Activated naive CD8-positive, alpha-beta T cell treated with anti-CD3 and anti-CD28 coated beads for 36 hours (primary cell): ENCODE results near the gene LGI4. TPM values are rescaled to one million over a fixed set of nuclear protein-coding genes. Genes with fewer than 3 reads are reported as not detected.

Experiments
- DNase-seq: peaks from one replicate; pipeline ENCODE4 v3.0.0; 2021
- H3K27ac Mint-ChIP-seq: one replicate; pipeline ENCODE4 v1.8.0; 2022; ENCODE audit warnings: mild to moderate bottlenecking, moderate library complexity, mixed read lengths
- H3K27me3 Mint-ChIP-seq: one replicate; pipeline ENCODE4 v1.8.0; 2022; ENCODE audit warnings: mild to moderate bottlenecking, mixed read lengths
- H3K36me3 Mint-ChIP-seq: one replicate; pipeline ENCODE4 v1.8.0; 2021; ENCODE audit warnings: mild to moderate bottlenecking, mixed read lengths
- H3K4me1 Mint-ChIP-seq: one replicate; pipeline ENCODE4 v1.8.0; 2021; ENCODE audit warnings: mixed read lengths
- H3K4me3 Mint-ChIP-seq: one replicate; pipeline ENCODE4 v1.8.0; 2022; ENCODE audit warnings: mild to moderate bottlenecking, moderate library complexity, mixed read lengths
- H3K9me3 Mint-ChIP-seq: one replicate; pipeline ENCODE4 v1.8.0; 2022; ENCODE audit warnings: mixed read lengths
- total RNA-seq, 2 experiments: library from RNA; stranded (reverse); gene quantifications; one replicate each; pipeline ENCODE4 v1.2.3, GENCODE V29; 2021

The LGI4 gene
- total RNA-seq, 2 experiments from 2014 or later = not detected

- Mint-ChIP-seq H3K27me3 (no peaks in the 10 kb centered on the region), H3K9me3 (no peaks in the 10 kb centered on the region), H3K4me3 (no peak overlapping the region), H3K4me1 (no peaks in the 10 kb centered on the region), H3K36me3 (no peaks in the 10 kb centered on the region), H3K27ac (no peak overlapping the region)
- DNase-seq = no peak
These were observed 34.0 kb downstream of the LGI4 start for GRCh38 chr19:35100588-35101533.

GRCh38 chr19:35099897-35100275 is 35.0 kb downstream of the LGI4 start:
- no peaks in the 10 kb centered on the region for H3K36me3 Mint-ChIP-seq
- no peaks in the 10 kb centered on the region for H3K9me3 Mint-ChIP-seq

GRCh38 chr19:35099155-35099896 is 35.5 kb downstream of the LGI4 start:
- H3K36me3 Mint-ChIP-seq = no peaks in the 10 kb centered on the region
- H3K4me3 Mint-ChIP-seq = no peak overlapping the region
- no peak overlapping the region for H3K27ac Mint-ChIP-seq
- no peaks in the 10 kb centered on the region for H3K27me3 Mint-ChIP-seq
- H3K4me1 Mint-ChIP-seq = no peaks in the 10 kb centered on the region
- H3K9me3 Mint-ChIP-seq = no peaks in the 10 kb centered on the region
- no peak for DNase-seq

More at GRCh38 chr19:35099897-35100275, 35.0 kb downstream of the LGI4 start:
- Mint-ChIP-seq H3K4me1 (no peaks in the 10 kb centered on the region), H3K4me3 (no peak overlapping the region), H3K27ac (no peak overlapping the region), H3K27me3 (no peaks in the 10 kb centered on the region)
- DNase-seq = no peak

DNA sequence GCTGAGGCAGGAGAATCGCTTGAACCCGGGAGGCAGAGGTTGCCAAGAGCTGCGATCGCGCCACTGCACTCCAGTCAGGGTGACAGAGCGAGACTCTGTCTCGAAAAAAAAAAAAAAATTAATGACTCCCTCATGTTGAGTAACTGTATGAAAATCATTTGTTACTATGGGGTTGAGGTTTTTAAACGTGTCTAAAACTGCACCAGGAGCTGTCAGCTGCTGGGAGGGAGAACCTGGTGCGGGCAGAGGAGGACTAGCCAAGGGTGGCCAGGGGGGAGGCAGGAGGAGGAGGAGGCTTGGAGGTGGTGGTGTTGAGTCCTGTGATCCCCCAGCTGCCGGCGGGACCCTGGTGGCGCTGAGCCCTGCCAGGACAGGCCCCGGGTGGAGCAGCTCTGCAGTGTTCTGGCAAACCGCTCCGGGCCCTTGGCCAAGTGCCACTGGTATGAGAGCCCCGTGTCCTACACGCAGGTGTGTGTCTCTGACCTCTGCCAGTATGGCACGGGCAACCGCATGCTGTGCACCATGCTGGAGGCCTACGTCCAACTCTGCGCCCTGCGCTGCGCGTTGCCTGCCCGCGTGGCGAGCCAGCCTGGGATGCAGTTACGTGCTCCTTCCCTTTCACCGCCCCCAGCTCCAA is 36.3 kb downstream of the LGI4 start:
- Mint-ChIP-seq H3K9me3 (no peaks in the 10 kb centered on the region), H3K27me3 (no peaks in the 10 kb centered on the region), H3K36me3 (no peaks in the 10 kb centered on the region), H3K4me3 (no peak overlapping the region), H3K27ac (no peak overlapping the region), H3K4me1 (no peaks in the 10 kb centered on the region)
- DNase-seq = no peak

DNA sequence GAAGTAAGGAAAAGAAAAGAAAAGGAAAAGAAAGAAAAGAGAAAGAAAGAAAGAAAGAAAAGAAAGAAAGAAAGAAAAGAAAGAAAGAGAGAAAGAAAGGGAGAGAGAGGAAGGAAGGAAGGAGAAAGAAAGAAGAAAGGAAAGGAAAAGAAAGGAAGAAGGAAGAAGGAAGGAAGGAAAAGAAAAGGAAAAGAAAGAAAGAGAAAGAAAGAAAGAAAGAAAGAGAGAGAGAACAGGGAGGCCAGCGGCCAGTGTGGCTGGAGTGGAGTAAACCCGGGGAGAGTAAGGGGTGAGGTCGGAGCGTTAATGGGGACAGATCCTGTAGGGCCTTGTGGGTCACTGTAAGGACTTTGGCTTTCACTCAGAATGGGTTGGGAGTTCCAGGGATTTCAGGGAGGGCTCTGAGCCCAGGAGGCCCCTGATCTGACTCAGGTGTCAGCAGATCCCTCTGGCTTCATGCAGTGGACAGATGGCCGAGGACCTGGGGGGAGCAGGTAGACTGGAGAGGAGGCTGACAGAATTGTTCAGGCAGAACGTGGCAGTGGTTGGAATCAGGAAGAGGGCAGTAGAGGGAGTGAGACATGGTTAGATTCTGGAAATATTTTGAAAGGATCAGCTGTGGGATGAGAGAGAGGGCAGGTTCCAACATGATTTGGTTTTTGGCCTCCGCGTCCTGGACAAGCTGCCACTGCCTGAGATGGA is 39.0 kb downstream of the LGI4 start:
- no peak for DNase-seq
- H3K27ac Mint-ChIP-seq = no peak overlapping the region

DNA sequence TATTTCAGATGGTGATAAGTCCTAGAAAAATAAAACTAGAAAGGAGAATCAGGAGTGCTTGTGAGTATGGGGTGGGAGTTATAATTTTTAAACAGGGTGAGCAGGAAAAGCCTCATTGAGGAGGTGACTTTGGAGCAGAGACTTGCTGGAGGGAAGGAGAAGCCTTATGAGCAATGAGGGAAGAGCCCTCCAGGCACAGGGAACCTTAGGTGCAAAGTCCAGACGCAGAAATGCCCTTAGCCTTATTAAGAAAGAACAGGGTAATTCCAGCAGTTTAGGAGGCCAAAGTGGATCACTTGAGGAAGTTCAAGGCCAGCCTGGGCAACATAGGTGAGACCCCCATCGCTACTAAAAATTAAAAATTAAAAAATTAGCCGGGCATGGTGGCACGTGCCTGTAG is 40.2 kb downstream of the LGI4 start:
- Mint-ChIP-seq H3K4me1 (peaks cover 2% of the 10 kb centered on the region), H3K36me3 (no peaks in the 10 kb centered on the region), H3K4me3 (no peak overlapping the region), H3K27ac (no peak overlapping the region), H3K27me3 (peaks cover 12% of the 10 kb centered on the region), H3K9me3 (no peaks in the 10 kb centered on the region)
- DNase-seq = no peak

More for the DNA sequence above, 39.0 kb downstream of the LGI4 start:
- Mint-ChIP-seq H3K36me3 (no peaks in the 10 kb centered on the region), H3K9me3 (no peaks in the 10 kb centered on the region), H3K4me3 (no peak overlapping the region), H3K27me3 (peaks cover 3% of the 10 kb centered on the region), H3K4me1 (no peaks in the 10 kb centered on the region)

- Mint-ChIP-seq H3K4me1 (peaks cover 2% of the 10 kb centered on the region), H3K27ac (no peak overlapping the region), H3K4me3 (no peak overlapping the region), H3K36me3 (no peaks in the 10 kb centered on the region), H3K9me3 (no peaks in the 10 kb centered on the region), H3K27me3 (peaks cover 12% of the 10 kb centered on the region)
- no peak for DNase-seq
These were observed 40.8 kb downstream of the LGI4 start for GRCh38 chr19:35093941-35094647.

DNA sequence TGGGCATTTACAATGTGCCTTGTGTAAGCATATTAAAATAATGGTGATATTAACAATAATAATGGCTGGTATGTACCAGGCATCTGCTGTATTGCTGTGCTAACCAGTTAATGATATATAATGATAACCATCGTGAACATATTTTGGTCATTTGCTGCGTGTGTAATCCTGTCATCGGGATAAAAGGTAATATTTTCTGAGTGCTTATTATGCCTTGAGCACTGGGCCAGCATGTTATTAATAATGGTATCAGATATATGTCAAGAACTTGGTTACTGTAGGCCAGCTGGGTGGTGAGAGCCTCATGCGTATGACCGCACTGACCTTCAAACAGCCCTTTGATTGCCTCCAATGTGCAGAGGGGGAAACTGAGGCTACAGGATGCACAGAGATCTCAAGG is 41.4 kb downstream of the LGI4 start:
- no peak overlapping the region for H3K4me3 Mint-ChIP-seq
- H3K9me3 Mint-ChIP-seq = no peaks in the 10 kb centered on the region
- H3K4me1 Mint-ChIP-seq = peaks cover 2% of the 10 kb centered on the region
- peaks cover 12% of the 10 kb centered on the region for H3K27me3 Mint-ChIP-seq
- DNase-seq = no peak
- H3K36me3 Mint-ChIP-seq = no peaks in the 10 kb centered on the region
- H3K27ac Mint-ChIP-seq = no peak overlapping the region

- no peaks in the 10 kb centered on the region for H3K9me3 Mint-ChIP-seq
- no peaks in the 10 kb centered on the region for H3K36me3 Mint-ChIP-seq
- DNase-seq = peak; percentile 15
- H3K27ac Mint-ChIP-seq = no peak overlapping the region
- H3K27me3 Mint-ChIP-seq = peaks cover 12% of the 10 kb centered on the region
- no peak overlapping the region for H3K4me3 Mint-ChIP-seq
- H3K4me1 Mint-ChIP-seq = peaks cover 3% of the 10 kb centered on the region
These were observed 44.2 kb downstream of the LGI4 start for GRCh38 chr19:35090506-35091214.

GRCh38 chr19:35090160-35090505 is 44.7 kb downstream of the LGI4 start:
- DNase-seq = no peak
- Mint-ChIP-seq H3K9me3 (no peaks in the 10 kb centered on the region), H3K36me3 (no peaks in the 10 kb centered on the region)

DNA sequence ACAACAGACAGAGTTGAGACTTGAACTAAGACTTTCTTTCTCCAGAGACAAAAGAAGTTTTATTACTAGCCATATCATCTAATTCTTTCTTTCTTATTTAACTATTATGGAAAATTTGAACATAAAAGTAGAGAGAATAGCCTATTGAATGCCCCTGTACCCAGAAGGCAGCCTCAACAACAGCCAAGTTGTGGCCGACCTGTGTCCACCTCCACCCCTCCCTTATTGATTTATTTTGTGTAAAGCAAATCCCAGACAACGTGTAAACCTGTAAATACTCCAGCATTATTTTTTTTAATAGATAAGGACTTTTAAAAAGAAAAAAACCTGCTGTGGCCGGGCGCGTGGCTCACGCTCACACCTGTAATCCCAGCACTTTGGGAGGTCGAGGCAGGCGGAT is 45.3 kb downstream of the LGI4 start:
- no peak overlapping the region for H3K27ac Mint-ChIP-seq
- no peaks in the 10 kb centered on the region for H3K9me3 Mint-ChIP-seq
- no peaks in the 10 kb centered on the region for H3K36me3 Mint-ChIP-seq
- DNase-seq = no peak
- peaks cover 6% of the 10 kb centered on the region for H3K4me1 Mint-ChIP-seq
- H3K4me3 Mint-ChIP-seq = no peak overlapping the region
- H3K27me3 Mint-ChIP-seq = peaks cover 12% of the 10 kb centered on the region

More at GRCh38 chr19:35090160-35090505, 44.7 kb downstream of the LGI4 start:
- Mint-ChIP-seq H3K4me1 (peaks cover 6% of the 10 kb centered on the region), H3K27me3 (peaks cover 12% of the 10 kb centered on the region), H3K27ac (no peak overlapping the region), H3K4me3 (no peak overlapping the region)

- no peaks in the 10 kb centered on the region for H3K9me3 Mint-ChIP-seq
- H3K27me3 Mint-ChIP-seq = peaks cover 12% of the 10 kb centered on the region
- no peak overlapping the region for H3K27ac Mint-ChIP-seq
- no peak overlapping the region for H3K4me3 Mint-ChIP-seq
- no peak for DNase-seq
- no peaks in the 10 kb centered on the region for H3K36me3 Mint-ChIP-seq
- H3K4me1 Mint-ChIP-seq = peaks cover 6% of the 10 kb centered on the region
These were observed 46.5 kb downstream of the LGI4 start for GRCh38 chr19:35088131-35088913.

DNA sequence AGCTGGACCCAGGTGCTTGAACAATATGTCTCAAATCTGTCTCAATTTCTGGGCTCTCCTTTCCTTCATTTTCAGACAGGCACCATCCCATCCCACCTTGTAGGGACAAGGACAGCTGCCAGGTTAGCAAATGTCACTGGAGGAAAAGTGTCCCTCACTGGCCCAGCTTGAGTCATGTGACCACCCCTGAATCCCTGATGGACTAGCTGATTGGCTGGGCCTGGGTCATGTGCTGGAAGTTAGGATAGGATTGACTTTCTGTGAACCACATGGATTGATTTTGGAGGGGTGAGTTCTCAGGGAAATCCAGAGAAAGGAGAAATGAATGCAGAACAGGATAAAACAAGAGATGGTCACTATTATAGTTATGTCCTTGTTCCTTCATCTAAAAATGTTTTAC is 47.5 kb downstream of the LGI4 start:
- no peak for DNase-seq
- Mint-ChIP-seq H3K4me3 (no peak overlapping the region), H3K4me1 (peaks cover 6% of the 10 kb centered on the region), H3K27me3 (peaks cover 12% of the 10 kb centered on the region), H3K27ac (no peak overlapping the region), H3K9me3 (no peaks in the 10 kb centered on the region), H3K36me3 (no peaks in the 10 kb centered on the region)
